GM18517 (cell line): Measurements from ENCODE around the gene KIAA1614.
A peak's percentile ranks its signal among the peaks of the same experiment; 100 is the strongest.

Source experiments
- ATAC-seq: cut with Tn5 transposase; IDR thresholded peaks from one replicate; pipeline ENCODE4 v1.9.1; 2021; ENCODE audit warnings: mild to moderate bottlenecking, moderate library complexity; ENCODE audit not compliant: unreplicated experiment

KIAA1614 gene

GRCh38 chr1:180981596-180982387, 69.1 kb downstream of the KIAA1614 start:
- peak; percentile 67 for ATAC-seq

GRCh38 chr1:180982422-180982821, 69.7 kb downstream of the KIAA1614 start:
- no peak for ATAC-seq

GRCh38 chr1:180988253-180988752, 75.6 kb downstream of the KIAA1614 start:
- ATAC-seq: no peak

GRCh38 chr1:180994262-180994661, 81.6 kb downstream of the KIAA1614 start:
- no peak for ATAC-seq

- no peak for ATAC-seq
Measured at GRCh38 chr1:180997843-180998504, 85.3 kb downstream of the KIAA1614 start.
